Measurements from ENCODE around the gene RPL5. TPM values are rescaled to one million over a fixed set of nuclear protein-coding genes. Genes with fewer than 3 reads are reported as not detected.

The RPL5 gene
- total RNA-seq, 1 experiment from 2014 or later: 3,707 TPM

DNA sequence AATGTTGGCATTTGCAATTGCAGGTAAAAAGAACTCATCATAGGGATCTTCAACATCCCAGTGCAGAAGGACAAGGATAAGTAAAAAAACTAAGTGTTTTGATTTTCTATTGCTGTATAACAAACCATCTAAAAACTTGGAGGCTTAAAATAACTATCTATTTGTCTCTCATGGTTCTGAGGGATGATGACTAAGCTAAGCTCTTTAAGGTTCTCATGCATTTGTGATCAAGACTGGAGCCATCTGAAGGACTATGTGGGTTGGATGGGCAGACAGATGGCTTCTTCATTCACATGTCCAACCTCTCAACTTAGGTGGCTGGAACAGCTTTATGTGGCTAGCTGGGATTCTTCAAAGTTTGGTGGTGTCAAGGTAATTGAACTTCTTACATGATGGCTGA, 51.5 kb downstream of the RPL5 start:
- Histone ChIP-seq H3K4me3 (no peak overlapping the region), H3K27me3 (no peaks in the 10 kb centered on the region), H3K4me1 (no peaks in the 10 kb centered on the region), H3K27ac (no peak overlapping the region), H3K9me3 (replicated peaks) (no peaks in the 10 kb centered on the region), H3K36me3 (no peaks in the 10 kb centered on the region)
- no peak for DNase-seq

DNA sequence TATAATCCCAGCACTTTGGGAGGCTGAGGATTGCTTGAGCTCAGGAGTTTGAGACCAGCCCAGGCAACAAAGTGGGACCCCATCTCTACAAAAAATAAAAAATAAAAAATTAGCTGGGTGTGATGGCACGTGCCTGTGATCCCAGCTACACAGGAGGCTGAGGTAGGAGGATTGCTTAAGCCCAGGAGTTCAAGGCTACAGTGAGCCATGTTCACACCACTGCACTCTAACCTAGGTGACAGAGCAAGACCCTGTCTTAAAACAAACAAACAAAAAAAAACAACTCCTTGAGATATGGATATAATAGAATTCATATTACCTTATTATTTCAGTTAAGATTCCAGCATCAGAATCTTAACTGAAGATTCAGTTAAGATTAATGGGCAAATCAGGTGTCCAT, 52.4 kb downstream of the RPL5 start:
- Histone ChIP-seq H3K4me3 (no peak overlapping the region), H3K36me3 (no peaks in the 10 kb centered on the region), H3K4me1 (no peaks in the 10 kb centered on the region), H3K9me3 (replicated peaks) (no peaks in the 10 kb centered on the region), H3K27ac (no peak overlapping the region), H3K27me3 (no peaks in the 10 kb centered on the region)
- no peak for DNase-seq

DNA sequence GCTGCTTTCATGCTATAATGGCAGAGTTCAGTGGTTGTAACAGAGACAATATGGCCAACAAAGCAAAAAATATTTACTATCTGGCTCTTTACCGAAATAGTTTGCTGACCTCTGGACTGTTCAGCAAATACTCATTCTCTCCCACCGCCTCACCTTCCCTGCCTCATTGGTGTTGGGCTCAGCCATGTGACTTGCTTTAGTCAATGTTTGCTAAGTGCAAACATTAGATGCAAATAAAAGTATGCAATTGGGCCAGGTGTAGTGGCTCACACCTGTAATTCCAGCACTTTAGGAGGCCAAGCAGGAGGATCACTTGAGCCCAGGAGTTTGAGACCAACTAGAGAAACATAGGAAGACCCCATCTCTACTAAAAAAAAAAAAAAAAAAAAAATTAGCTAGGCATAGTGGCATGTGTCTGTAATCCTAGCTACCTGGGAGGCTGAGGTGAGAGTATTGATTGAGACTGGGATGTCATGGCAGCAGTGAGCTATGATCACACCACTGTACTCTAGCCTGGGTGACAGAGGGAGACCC, 55.1 kb downstream of the RPL5 start:
- no peaks in the 10 kb centered on the region for H3K9me3 ChIP-seq (replicated peaks)
- DNase-seq: no peak
- H3K27ac ChIP-seq: no peak overlapping the region
- no peaks in the 10 kb centered on the region for H3K4me1 ChIP-seq
- H3K36me3 ChIP-seq: no peaks in the 10 kb centered on the region
- H3K4me3 ChIP-seq: no peak overlapping the region
- no peaks in the 10 kb centered on the region for H3K27me3 ChIP-seq

- Histone ChIP-seq H3K4me3 (no peak overlapping the region), H3K4me1 (no peaks in the 10 kb centered on the region), H3K36me3 (no peaks in the 10 kb centered on the region), H3K27ac (no peak overlapping the region), H3K9me3 (replicated peaks) (no peaks in the 10 kb centered on the region), H3K27me3 (no peaks in the 10 kb centered on the region)
- DNase-seq: no peak
Observed at GRCh38 chr1:92887465-92887864, 55.6 kb downstream of the RPL5 start.

Other genes starting within 250 kb of the RPL5 start
- 22.4 and 31.6 TPM in 2 replicates for gene EVI5, start 46.9 kb upstream of the RPL5 start, total RNA-seq (2014; rRNA removed; shearing (Covaris generic))
- gene DIPK1A, start 129.4 kb downstream of the RPL5 start, total RNA-seq (2014; rRNA removed; shearing (Covaris generic)): 9.6 and 9.8 TPM in 2 replicates
- 49.6 and 57.2 TPM in 2 replicates for gene MTF2, start 247.2 kb downstream of the RPL5 start, total RNA-seq (2014; rRNA removed; shearing (Covaris generic))

Measured in SJCRH30 (cell line).